ENCODE measurements around the gene VAPA. TPM values are rescaled to one million over a fixed set of nuclear protein-coding genes. Genes with fewer than 3 reads are reported as not detected.
A peak's percentile ranks its signal among the peaks of the same experiment; 100 is the strongest.
"Not testable (repeated sequence)": the region's sequence is repeated elsewhere in the genome, so short reads cannot be mapped to it uniquely, and the experiment has no call there.

VAPA gene
- total RNA-seq, 6 experiments from 2014 or later: 69.6 to 149 (median 90.7) TPM

DNA sequence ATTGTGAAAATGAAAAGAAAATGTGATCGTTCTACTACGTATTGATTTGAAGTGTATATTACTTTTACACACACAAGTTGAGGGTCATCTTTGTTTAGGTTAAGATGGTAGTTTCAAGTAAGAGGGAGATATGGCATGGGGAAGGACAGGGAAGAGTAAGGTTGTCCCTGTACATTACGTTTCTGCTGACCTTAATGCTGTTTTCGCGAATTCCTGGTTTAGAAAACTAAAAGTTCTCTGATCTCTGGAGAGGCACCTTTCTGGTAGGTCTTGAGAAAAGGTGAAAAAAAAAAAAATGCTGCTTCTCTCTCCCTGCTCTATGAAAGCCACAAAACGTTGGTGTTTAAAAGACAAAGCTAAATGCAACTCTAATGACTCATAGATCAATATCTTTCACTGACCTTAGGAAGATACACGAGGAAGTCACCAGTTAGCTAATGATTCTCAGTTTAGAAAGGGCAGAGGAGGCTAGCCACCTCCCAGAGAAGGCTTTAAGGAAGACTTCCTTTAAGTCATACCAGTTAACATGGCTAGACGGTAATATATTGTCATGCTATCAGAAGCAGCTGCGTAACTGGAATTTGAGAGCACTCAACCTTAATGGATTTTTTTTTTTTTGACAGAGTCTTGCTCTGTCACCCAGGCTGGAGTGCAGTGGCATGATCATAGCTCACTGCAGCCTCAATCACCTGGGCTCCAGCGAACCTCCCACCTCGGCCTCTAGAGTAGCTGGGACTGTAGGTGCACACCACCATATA lies 14.8 kb upstream of the VAPA start:
- H3K27ac ChIP-seq: no peak overlapping the region
- DNase-seq (no peak), ATAC-seq (peak; percentile 82 to 97 (median 91))
- H3K27me3 ChIP-seq: no peaks in the 10 kb centered on the region
- H3K36me3 ChIP-seq: no peaks in the 10 kb centered on the region
- 55% methylated on average over 9 of the region's 11 CpGs for WGBS (ENCODE audit: insufficient coverage, low coverage, low lambda C conversion rate, missing lambda C conversion rate)
- H3K4me1 ChIP-seq: peaks cover 0 to 8% (median 0%) of the 10 kb centered on the region in 4 donors
- H3K9me3 ChIP-seq: no peaks in the 10 kb centered on the region
- no peak overlapping the region for H3K4me3 ChIP-seq
- intact Hi-C loops (cut with DNase I): no loop called here
- no peak for TF ChIP-seq POLR2A (IDR thresholded peaks at IDR 0.05)
- TF ChIP-seq, protein P1, sequence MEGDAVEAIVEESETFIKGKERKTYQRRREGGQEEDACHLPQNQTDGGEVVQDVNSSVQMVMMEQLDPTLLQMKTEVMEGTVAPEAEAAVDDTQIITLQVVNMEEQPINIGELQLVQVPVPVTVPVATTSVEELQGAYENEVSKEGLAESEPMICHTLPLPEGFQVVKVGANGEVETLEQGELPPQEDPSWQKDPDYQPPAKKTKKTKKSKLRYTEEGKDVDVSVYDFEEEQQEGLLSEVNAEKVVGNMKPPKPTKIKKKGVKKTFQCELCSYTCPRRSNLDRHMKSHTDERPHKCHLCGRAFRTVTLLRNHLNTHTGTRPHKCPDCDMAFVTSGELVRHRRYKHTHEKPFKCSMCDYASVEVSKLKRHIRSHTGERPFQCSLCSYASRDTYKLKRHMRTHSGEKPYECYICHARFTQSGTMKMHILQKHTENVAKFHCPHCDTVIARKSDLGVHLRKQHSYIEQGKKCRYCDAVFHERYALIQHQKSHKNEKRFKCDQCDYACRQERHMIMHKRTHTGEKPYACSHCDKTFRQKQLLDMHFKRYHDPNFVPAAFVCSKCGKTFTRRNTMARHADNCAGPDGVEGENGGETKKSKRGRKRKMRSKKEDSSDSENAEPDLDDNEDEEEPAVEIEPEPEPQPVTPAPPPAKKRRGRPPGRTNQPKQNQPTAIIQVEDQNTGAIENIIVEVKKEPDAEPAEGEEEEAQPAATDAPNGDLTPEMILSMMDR (IDR thresholded peaks at IDR 0.05): no peak

DNA sequence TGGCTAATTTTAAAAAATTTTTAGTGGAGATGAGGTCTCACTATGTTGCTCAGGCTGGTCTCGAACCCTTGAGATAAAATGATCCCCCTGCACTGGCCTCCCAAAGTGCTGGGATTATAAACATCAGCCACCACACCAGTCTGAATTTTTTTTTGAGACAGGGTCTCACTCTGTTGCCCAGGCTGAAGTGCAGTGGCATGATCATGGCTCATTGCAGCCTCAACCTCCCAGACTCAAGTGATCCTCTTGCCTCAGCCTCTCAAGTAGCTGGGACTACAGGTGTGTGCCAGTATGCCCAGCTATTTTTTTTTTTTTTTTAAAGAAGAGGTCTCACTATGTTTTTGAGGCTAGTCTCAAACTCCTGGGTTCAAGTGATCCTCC lies 14.3 kb upstream of the VAPA start:
- H3K36me3 ChIP-seq; H3K27me3 ChIP-seq; DNase-seq; ATAC-seq; H3K4me3 ChIP-seq; H3K27ac ChIP-seq; H3K4me1 ChIP-seq; H3K9me3 ChIP-seq; intact Hi-C loops (cut with DNase I): not testable (repeated sequence)
- no CpG with 5 or more reads among the region's 1 CpG for WGBS (ENCODE audit: insufficient coverage, low coverage, low lambda C conversion rate, missing lambda C conversion rate)

GRCh38 chr18:9900699-9901098 lies 13.1 kb upstream of the VAPA start:
- TF ChIP-seq, protein P1 (IDR thresholded peaks at IDR 0.05): no peak
- no peak for TF ChIP-seq POLR2A (IDR thresholded peaks at IDR 0.05)
- H3K9me3 ChIP-seq: no peaks in the 10 kb centered on the region
- WGBS (ENCODE audit: insufficient coverage, low coverage, low lambda C conversion rate, missing lambda C conversion rate): 81% methylated on average over 6 of the region's 7 CpGs
- H3K27me3 ChIP-seq: no peaks in the 10 kb centered on the region
- H3K4me1 ChIP-seq: peaks cover 0 to 8% (median 0%) of the 10 kb centered on the region in 4 donors
- H3K4me3 ChIP-seq: no peak overlapping the region
- DNase-seq (no peak), ATAC-seq (no peak)
- intact Hi-C loops (cut with DNase I): no loop called here
- H3K27ac ChIP-seq: no peak overlapping the region
- H3K36me3 ChIP-seq: no peaks in the 10 kb centered on the region

GRCh38 chr18:9901377-9901776 lies 12.4 kb upstream of the VAPA start:
- Histone ChIP-seq H3K9me3 (no peaks in the 10 kb centered on the region), H3K4me3 (no peak overlapping the region), H3K27me3 (no peaks in the 10 kb centered on the region), H3K27ac (no peak overlapping the region), H3K4me1 (peaks cover 0 to 8% (median 0%) of the 10 kb centered on the region in 4 donors), H3K36me3 (no peaks in the 10 kb centered on the region)
- WGBS (ENCODE audit: insufficient coverage, low coverage, low lambda C conversion rate, missing lambda C conversion rate): 39% methylated on average over 3 of the region's 3 CpGs
- TF ChIP-seq, protein P1 (IDR thresholded peaks at IDR 0.05): no peak
- no peak for TF ChIP-seq POLR2A (IDR thresholded peaks at IDR 0.05)
- DNase-seq (no peak), ATAC-seq (no peak)
- intact Hi-C loops (cut with DNase I): no loop called here

GRCh38 chr18:9902264-9902663 lies 11.6 kb upstream of the VAPA start:
- intact Hi-C loops (cut with DNase I); DNase-seq; H3K27ac ChIP-seq; H3K36me3 ChIP-seq; H3K27me3 ChIP-seq; H3K4me3 ChIP-seq; ATAC-seq; H3K9me3 ChIP-seq; H3K4me1 ChIP-seq: not testable (repeated sequence)
- 94% methylated on average over 7 of the region's 14 CpGs for WGBS (ENCODE audit: insufficient coverage, low coverage, low lambda C conversion rate, missing lambda C conversion rate)

Data from right lobe of liver (tissue), 6 donors.